Measurements from ENCODE around the gene RRM2. TPM values are rescaled to one million over a fixed set of nuclear protein-coding genes. Genes with fewer than 3 reads are reported as not detected.

RRM2 gene
- polyA plus RNA-seq, 1 donor (not counting 4 experiments of a cell fraction or from before 2014, with no cell fraction given), result 25.7 TPM

- Histone ChIP-seq H3K36me3 (ENCODE audit: control insufficient read depth in 2 of 2, extremely low read depth in 1 of 2, insufficient read depth in 2 of 2, low read length in 2 of 2) (no peaks in the 10 kb centered on the region), H3K27me3 (ENCODE audit: control insufficient read depth, extremely low read depth, insufficient read depth, low read length) (peaks cover 45% of the 10 kb centered on the region), H3K9ac (ENCODE audit: control insufficient read depth, extremely low read depth, insufficient read depth, low read length) (no peak overlapping the region), H2AFZ (ENCODE audit: control insufficient read depth, low read length) (no peak overlapping the region), H3K4me1 (ENCODE audit: control insufficient read depth, extremely low read depth, insufficient read depth, low read length) (no peaks in the 10 kb centered on the region), H3K4me3 (ENCODE audit: control insufficient read depth in 2 of 3, extremely low read depth in 1 of 3, insufficient read depth in 2 of 3, low read depth in 1 of 3, low read length in 3 of 3) (no peak overlapping the region), H3K9me1 (ENCODE audit: control insufficient read depth, extremely low read depth, insufficient read depth, low read length) (no peaks in the 10 kb centered on the region), H3K27ac (ENCODE audit: control insufficient read depth, insufficient read depth, low read length) (no peak overlapping the region), H3K4me2 (ENCODE audit: control insufficient read depth, extremely low read depth, insufficient read depth, low read depth, low read length) (no peak overlapping the region), H3K79me2 (ENCODE audit: control insufficient read depth, insufficient read depth, low read length) (no peaks in the 10 kb centered on the region), H4K20me1 (ENCODE audit: control insufficient read depth, extremely low read depth, insufficient read depth, low read length) (no peaks in the 10 kb centered on the region), H3K9me3 (ENCODE audit: control insufficient read depth, low read depth, low read length) (no peaks in the 10 kb centered on the region)
- dilution Hi-C loops (cut with MboI; ENCODE audit: extremely low pct_ligation_motif_present, low sequenced_read_pairs), result no loop called here
- no peak for DNase-seq (ENCODE audit: low read depth, low spot score)
- TF ChIP-seq EZH2 (IDR thresholded peaks at IDR 0.05; ENCODE audit: low read length), result no peak
- no peak for TF ChIP-seq CTCF (optimal IDR thresholded peaks at IDR 0.05 in 1 of 3, IDR thresholded peaks at IDR 0.05 in 1 of 3, conservative IDR thresholded peaks at IDR 0.05 in 1 of 3; ENCODE audit: extremely low read depth in 1 of 3, insufficient read depth in 2 of 3, low read length in 3 of 3)
- FAIRE-seq, result no peak
These were observed 38.8 kb upstream of the RRM2 start for GRCh38 chr2:10083692-10084211.

- dilution Hi-C loops (cut with MboI; ENCODE audit: extremely low pct_ligation_motif_present, low sequenced_read_pairs), result no loop called here
- Histone ChIP-seq H3K9me3 (ENCODE audit: control insufficient read depth, low read depth, low read length) (no peaks in the 10 kb centered on the region), H3K9me1 (ENCODE audit: control insufficient read depth, extremely low read depth, insufficient read depth, low read length) (no peaks in the 10 kb centered on the region), H3K4me2 (ENCODE audit: control insufficient read depth, extremely low read depth, insufficient read depth, low read depth, low read length) (no peak overlapping the region), H3K4me3 (ENCODE audit: control insufficient read depth in 2 of 3, extremely low read depth in 1 of 3, insufficient read depth in 2 of 3, low read depth in 1 of 3, low read length in 3 of 3) (no peak overlapping the region), H3K36me3 (ENCODE audit: control insufficient read depth in 2 of 2, extremely low read depth in 1 of 2, insufficient read depth in 2 of 2, low read length in 2 of 2) (no peaks in the 10 kb centered on the region), H2AFZ (ENCODE audit: control insufficient read depth, low read length) (no peak overlapping the region), H3K27me3 (ENCODE audit: control insufficient read depth, extremely low read depth, insufficient read depth, low read length) (peaks cover 39% of the 10 kb centered on the region), H3K79me2 (ENCODE audit: control insufficient read depth, insufficient read depth, low read length) (no peaks in the 10 kb centered on the region), H3K9ac (ENCODE audit: control insufficient read depth, extremely low read depth, insufficient read depth, low read length) (no peak overlapping the region), H4K20me1 (ENCODE audit: control insufficient read depth, extremely low read depth, insufficient read depth, low read length) (no peaks in the 10 kb centered on the region), H3K4me1 (ENCODE audit: control insufficient read depth, extremely low read depth, insufficient read depth, low read length) (no peaks in the 10 kb centered on the region), H3K27ac (ENCODE audit: control insufficient read depth, insufficient read depth, low read length) (no peak overlapping the region)
- DNase-seq (ENCODE audit: low read depth, low spot score) (no peak), FAIRE-seq (no peak)
- no peak for TF ChIP-seq CTCF (optimal IDR thresholded peaks at IDR 0.05 in 1 of 3, IDR thresholded peaks at IDR 0.05 in 1 of 3, conservative IDR thresholded peaks at IDR 0.05 in 1 of 3; ENCODE audit: extremely low read depth in 1 of 3, insufficient read depth in 2 of 3, low read length in 3 of 3)
- no peak for TF ChIP-seq EZH2 (IDR thresholded peaks at IDR 0.05; ENCODE audit: low read length)
These were observed 38.2 kb upstream of the RRM2 start for GRCh38 chr2:10084223-10084865.
